ENCODE measurements around the gene CLDN20. TPM values are rescaled to one million over a fixed set of nuclear protein-coding genes. Genes with fewer than 3 reads are reported as not detected.

The CLDN20 gene
- total and polyA plus RNA-seq, 10 of the 15 experiments (the other 5 are each of a cell fraction or from before 2014, with no cell fraction given), result 0.13 to 0.23 TPM; not detected in 8

DNA sequence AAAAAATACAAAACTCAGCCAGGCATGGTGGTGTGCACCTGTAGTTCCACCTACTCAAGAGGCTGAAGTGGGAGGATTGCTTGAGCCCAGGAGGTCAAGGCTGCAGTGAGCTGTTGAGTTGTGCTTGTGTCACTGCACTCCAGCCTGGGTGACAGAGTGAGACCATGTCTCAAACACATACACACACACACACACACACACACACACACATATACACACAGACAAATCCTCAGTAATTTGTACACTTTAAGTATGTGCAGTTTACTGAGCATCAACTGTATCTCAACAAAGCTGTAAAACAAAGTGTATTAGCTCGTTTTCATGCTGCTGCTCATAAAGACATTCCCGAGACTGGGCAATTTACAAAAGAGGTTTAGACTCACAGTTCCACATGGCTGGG is 43.1 kb downstream of the CLDN20 start:
- ChIA-PET CTCF (interaction anchor here (0.6 to 1.4 kb wide), 5 partner anchors 8 to 379 kb away, joined by 3 to 5 read pairs (median 4); no protein-coding TSS in a partner anchor), POLR2A (interaction anchor here (1.2 to 1.3 kb wide), 2 partner anchors 8 to 128 kb away, joined by 4 to 5 read pairs; no protein-coding TSS in a partner anchor), SMC1A (ENCODE audit: uncharacterized antibody, unreplicated experiment) (interaction anchor here (0.6 to 2.6 kb wide), 6 partner anchors 8 to 27 kb away, joined by 3 to 16 read pairs (median 5); no protein-coding TSS in a partner anchor), RAD21 (ENCODE audit: unreplicated experiment) (interaction anchor here (0.5 to 1.0 kb wide), 2 partner anchors 27 to 37 kb away, joined by 3 to 4 read pairs; no protein-coding TSS in a partner anchor)
- H2AFZ ChIP-seq (ENCODE audit: control insufficient read depth, low read depth, low read length), result no peak overlapping the region
- H3K27me3 ChIP-seq (replicated peaks in 1 of 2; ENCODE audit: control insufficient read depth in 2 of 2, insufficient read depth in 2 of 2, low read length in 1 of 2), result no peaks in the 10 kb centered on the region
- H3K79me2 ChIP-seq (ENCODE audit: control insufficient read depth, insufficient read depth, low read length), result no peaks in the 10 kb centered on the region
- H3K9me3 ChIP-seq (replicated peaks; ENCODE audit: control insufficient read depth, insufficient read depth, low read length), result no peaks in the 10 kb centered on the region; the same call in 2 of the 3 replicates
- no peak for DNase-seq (ENCODE audit: low read depth, low spot score)
- in situ Hi-C loops (cut with MboI) (no loop called here), intact Hi-C loops (cut with micrococcal nuclease; ENCODE audit: unreplicated experiment) (no loop called here)
- no peak overlapping the region for H3K9ac ChIP-seq (ENCODE audit: control insufficient read depth, insufficient read depth, low read length)
- no peak; the same call in 2 of the 3 replicates for ATAC-seq
- H3K27ac ChIP-seq (ENCODE audit: control insufficient read depth, insufficient read depth), result no peak overlapping the region
- no peaks in the 10 kb centered on the region for H4K20me1 ChIP-seq (ENCODE audit: control insufficient read depth, insufficient read depth)
- FAIRE-seq, result no peak
- H3K4me2 ChIP-seq (ENCODE audit: control insufficient read depth, insufficient read depth), result no peak overlapping the region
- TF ChIP-seq STAT3 (IDR thresholded peaks at IDR 0.05; ENCODE audit: low read depth, low read length) (no peak), YY1 (IDR thresholded peaks at IDR 0.05; ENCODE audit: low read depth, low read length) (no peak), IRF4 (IDR thresholded peaks at IDR 0.05; ENCODE audit: low read depth, low read length) (no peak), HDGF (IDR thresholded peaks at IDR 0.05) (no peak), TCF12 (IDR thresholded peaks at IDR 0.05; ENCODE audit: low read depth, low read length) (no peak)
- TF ChIP-seq, protein P1, sequence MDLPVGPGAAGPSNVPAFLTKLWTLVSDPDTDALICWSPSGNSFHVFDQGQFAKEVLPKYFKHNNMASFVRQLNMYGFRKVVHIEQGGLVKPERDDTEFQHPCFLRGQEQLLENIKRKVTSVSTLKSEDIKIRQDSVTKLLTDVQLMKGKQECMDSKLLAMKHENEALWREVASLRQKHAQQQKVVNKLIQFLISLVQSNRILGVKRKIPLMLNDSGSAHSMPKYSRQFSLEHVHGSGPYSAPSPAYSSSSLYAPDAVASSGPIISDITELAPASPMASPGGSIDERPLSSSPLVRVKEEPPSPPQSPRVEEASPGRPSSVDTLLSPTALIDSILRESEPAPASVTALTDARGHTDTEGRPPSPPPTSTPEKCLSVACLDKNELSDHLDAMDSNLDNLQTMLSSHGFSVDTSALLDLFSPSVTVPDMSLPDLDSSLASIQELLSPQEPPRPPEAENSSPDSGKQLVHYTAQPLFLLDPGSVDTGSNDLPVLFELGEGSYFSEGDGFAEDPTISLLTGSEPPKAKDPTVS (IDR thresholded peaks at IDR 0.05; ENCODE audit: low read depth, low read length), result no peak
- WGBS (ENCODE audit: insufficient coverage, insufficient replicate concordance, low lambda C conversion rate, missing lambda C conversion rate), result 94% methylated on average over 2 of the region's 2 CpGs
- no TSS peak for BruUV-seq (replicated peaks)
- no peak overlapping the region for H3K4me3 ChIP-seq
- peaks cover 0 to 11% of the 10 kb centered on the region in 2 experiments; a peak in 3 of 4 replicates for H3K36me3 ChIP-seq (ENCODE audit: control insufficient read depth in 2 of 2, insufficient read depth in 2 of 2, low read length in 1 of 2)
- H3K4me1 ChIP-seq (ENCODE audit: control insufficient read depth, insufficient read depth, low read length), result no peaks in the 10 kb centered on the region

DNA sequence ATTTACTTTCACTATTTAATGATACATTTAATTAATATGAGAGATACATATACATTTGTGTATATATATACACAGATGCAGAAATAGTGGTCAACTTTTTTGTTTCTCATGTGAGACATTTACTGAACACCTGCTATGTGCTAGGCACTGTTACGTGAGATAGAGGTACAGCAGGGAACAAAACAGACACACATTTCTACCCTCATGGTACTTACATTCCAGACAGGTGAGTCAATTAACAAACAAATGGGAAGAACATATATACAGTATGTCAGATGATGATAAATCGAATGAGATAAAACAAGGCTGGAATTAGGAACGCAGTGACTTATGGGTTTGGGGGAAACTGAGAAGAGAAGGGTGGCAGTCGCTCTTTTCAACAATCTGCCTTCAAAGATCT is 45.3 kb downstream of the CLDN20 start:
- no peak overlapping the region for H3K27ac ChIP-seq (ENCODE audit: control insufficient read depth, insufficient read depth)
- H3K9me3 ChIP-seq (replicated peaks; ENCODE audit: control insufficient read depth, insufficient read depth, low read length), result no peaks in the 10 kb centered on the region; the same call in 2 of the 3 replicates
- intact Hi-C loops (cut with micrococcal nuclease; ENCODE audit: unreplicated experiment) (no loop called here), in situ Hi-C loops (cut with MboI) (no loop called here)
- ChIA-PET SMC1A (ENCODE audit: uncharacterized antibody, unreplicated experiment) (no interaction called here), RAD21 (ENCODE audit: unreplicated experiment) (no interaction called here), CTCF (interaction anchor here (1.7 kb wide), 1 partner anchor 21 kb away, joined by 6 read pairs; no protein-coding TSS in a partner anchor), POLR2A (no interaction called here)
- H3K27me3 ChIP-seq (replicated peaks in 1 of 2; ENCODE audit: control insufficient read depth in 2 of 2, insufficient read depth in 2 of 2, low read length in 1 of 2), result no peaks in the 10 kb centered on the region
- DNase-seq (ENCODE audit: low read depth, low spot score) (no peak), ATAC-seq (no peak), FAIRE-seq (no peak)
- no peak overlapping the region for H3K9ac ChIP-seq (ENCODE audit: control insufficient read depth, insufficient read depth, low read length)
- H4K20me1 ChIP-seq (ENCODE audit: control insufficient read depth, insufficient read depth), result no peaks in the 10 kb centered on the region
- 100% methylated on average over 4 of the region's 4 CpGs for WGBS (ENCODE audit: insufficient coverage, insufficient replicate concordance, low lambda C conversion rate, missing lambda C conversion rate)
- H3K4me1 ChIP-seq (ENCODE audit: control insufficient read depth, insufficient read depth, low read length), result no peaks in the 10 kb centered on the region
- H3K36me3 ChIP-seq (ENCODE audit: control insufficient read depth in 2 of 2, insufficient read depth in 2 of 2, low read length in 1 of 2), result peaks cover 0 to 14% of the 10 kb centered on the region in 2 experiments; a peak in 2 of 4 replicates
- BruUV-seq (replicated peaks), result no TSS peak
- H3K79me2 ChIP-seq (ENCODE audit: control insufficient read depth, insufficient read depth, low read length), result peaks cover 18% of the 10 kb centered on the region
- no peak overlapping the region for H3K4me2 ChIP-seq (ENCODE audit: control insufficient read depth, insufficient read depth)
- no peak overlapping the region for H3K4me3 ChIP-seq
- H2AFZ ChIP-seq (ENCODE audit: control insufficient read depth, low read depth, low read length), result no peak overlapping the region
- no peak for TF ChIP-seq TCF12 (IDR thresholded peaks at IDR 0.05; ENCODE audit: low read depth, low read length)

All from GM12878 (cell line).